GM10847 (cell line): ENCODE measurements around the gene ARG1.

Experiments
- POLR2A ChIP-seq: IDR thresholded peaks from 2 replicates; pipeline ENCODE4 v1.6.1; 2011; ENCODE audit not compliant: insufficient read length; ENCODE audit errors: extremely low read depth

ARG1 gene

GRCh38 chr6:131631625-131632289 is 58.7 kb downstream of the ARG1 start:
- no peak for TF ChIP-seq POLR2A
